Smooth muscle cell (in vitro differentiated cells): ENCODE results near the gene PAX5. TPM values are rescaled to one million over a fixed set of nuclear protein-coding genes. Genes with fewer than 3 reads are reported as not detected.

Source experiments
- DNase-seq: peaks from one replicate; lab custom pipeline; 2025; ENCODE audit not compliant: unreplicated experiment; lab: John Stamatoyannopoulos, UW
- H2AFZ ChIP-seq: fragments of 200-600 bp; sonication (generic); 2 replicates; pipeline ENCODE4 v1.6.0; 2016; ENCODE audit warnings: antibody characterized with exemption, low read depth, mild to moderate bottlenecking
- H3F3A ChIP-seq: fragments of 200-600 bp; sonication (generic); 2 replicates; pipeline ENCODE4 v1.6.0; 2017; ENCODE audit warnings: antibody characterized with exemption, low read depth
- H3K27ac ChIP-seq: fragments of 200-600 bp; sonication (generic); 2 replicates; pipeline ENCODE4 v1.5.1; 2016; ENCODE audit warnings: low read depth, mild to moderate bottlenecking
- H3K27me3 ChIP-seq: fragments of 200-600 bp; sonication (generic); 2 replicates; pipeline ENCODE4 v1.6.1; 2016; ENCODE audit warnings: low read depth, mild to moderate bottlenecking
- H3K36me3 ChIP-seq: fragments of 200-600 bp; sonication (generic); 2 replicates; pipeline ENCODE4 v1.5.1; 2016; ENCODE audit warnings: low read depth
- H3K4me1 ChIP-seq: fragments of 200-600 bp; sonication (generic); 2 replicates; pipeline ENCODE4 v1.5.1; 2016; ENCODE audit warnings: low read depth
- H3K4me2 ChIP-seq: fragments of 200-600 bp; sonication (generic); 2 replicates; pipeline ENCODE4 v1.6.0; 2016; ENCODE audit warnings: mild to moderate bottlenecking
- H3K4me3 ChIP-seq: fragments of 200-600 bp; sonication (generic); 2 replicates; pipeline ENCODE4 v1.5.1; 2016; ENCODE audit warnings: mild to moderate bottlenecking
- H3K79me2 ChIP-seq: fragments of 200-600 bp; sonication (generic); 2 replicates; pipeline ENCODE4 v1.6.0; 2016; ENCODE audit warnings: low read depth, mild to moderate bottlenecking
- H3K9ac ChIP-seq: fragments of 200-600 bp; sonication (generic); 2 replicates; pipeline ENCODE4 v1.6.0; 2016; ENCODE audit warnings: low read depth
- H3K9me3 ChIP-seq: fragments of 200-600 bp; sonication (generic); replicated peaks from 2 replicates; pipeline ENCODE4 v1.5.1; 2016; ENCODE audit warnings: low read depth
- H4K20me1 ChIP-seq: fragments of 200-600 bp; sonication (generic); 2 replicates; pipeline ENCODE4 v1.6.0; 2016; ENCODE audit warnings: low read depth
- CTCF ChIP-seq: fragments of 200-600 bp; sonication (generic); IDR thresholded peaks from 2 replicates; pipeline ENCODE4 v1.5.1; 2017; ENCODE audit warnings: borderline replicate concordance, mild to moderate bottlenecking, antibody characterized with exemption; ENCODE audit not compliant: insufficient read depth, poor library complexity, severe bottlenecking
- WGBS: methylation state at CpG from one replicate; pipeline ENCODE4 v1.1.7; 2016; ENCODE audit warnings: low lambda C conversion rate; 5-methylcytosine and 5-hydroxymethylcytosine counted together
- polyA plus RNA-seq: library from polyadenylated mRNA; unstranded; fragments of >200 nt; fragmentation: Nextera tagmentation; extraction: Ambion mirVana; gene quantifications from 2 replicates; pipeline ENCODE4 v1.2.1, GENCODE V29; 2016
- total RNA-seq: library from RNA; depleted of rRNA; stranded (reverse); fragments of >200 nt; gene quantifications from 2 replicates; pipeline ENCODE4 v1.2.3, GENCODE V29; 2014

PAX5 gene
- total and polyA plus RNA-seq, 2 experiments from 2014 or later: 0.09 TPM; not detected in 1

DNA sequence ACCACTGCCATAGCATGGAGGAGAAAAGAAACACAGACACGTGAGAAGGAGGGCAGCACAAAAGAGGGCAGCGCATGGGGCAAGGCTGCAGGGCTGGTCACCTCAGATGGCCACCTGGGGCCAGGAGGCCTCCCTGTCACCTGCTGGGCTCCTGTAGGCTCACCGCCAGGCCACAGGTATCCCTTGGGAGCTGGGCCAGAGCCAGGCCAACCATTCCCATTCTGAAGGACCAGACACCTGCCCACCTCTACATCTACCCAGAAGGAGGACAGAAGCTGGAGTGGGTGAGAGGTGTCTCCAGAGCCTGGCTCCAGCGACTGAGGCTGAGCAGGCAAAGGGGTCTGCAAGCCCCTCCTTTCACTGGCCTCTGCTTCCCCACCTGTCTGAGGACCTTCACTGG lies 103.1 kb downstream of the PAX5 start:
- no peak for DNase-seq
- no peak for TF ChIP-seq CTCF

DNA sequence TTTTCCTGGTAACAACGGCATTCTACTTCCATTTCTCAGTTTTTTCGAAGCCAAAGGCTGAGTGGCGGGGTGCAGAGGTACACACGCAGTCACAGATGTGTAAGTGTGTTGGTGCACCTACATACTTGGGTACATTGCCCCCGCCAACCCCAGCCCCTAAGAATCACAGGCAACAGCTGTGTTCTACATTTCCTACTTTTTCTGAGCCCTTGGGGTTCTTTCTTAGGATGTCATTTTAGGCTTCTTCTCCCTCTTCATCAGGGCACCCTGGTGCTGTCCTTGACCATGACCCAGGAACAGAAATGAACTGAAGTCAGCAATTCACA lies 104.8 kb downstream of the PAX5 start:
- WGBS: 95% methylated on average over 5 of the region's 5 CpGs
- H3K4me1 ChIP-seq: no peaks in the 10 kb centered on the region

More for the DNA sequence above, 103.1 kb downstream of the PAX5 start:
- no peaks in the 10 kb centered on the region for H3F3A ChIP-seq
- no peaks in the 10 kb centered on the region for H3K36me3 ChIP-seq
- no peak overlapping the region for H3K27ac ChIP-seq
- 92% methylated on average over 4 of the region's 4 CpGs for WGBS
- H3K79me2 ChIP-seq: no peaks in the 10 kb centered on the region
- no peaks in the 10 kb centered on the region for H3K4me1 ChIP-seq
- no peaks in the 10 kb centered on the region for H3K9me3 ChIP-seq
- H3K4me2 ChIP-seq: no peak overlapping the region
- H3K27me3 ChIP-seq: peaks cover 31% of the 10 kb centered on the region
- no peak overlapping the region for H2AFZ ChIP-seq
- H3K4me3 ChIP-seq: no peak overlapping the region
- no peaks in the 10 kb centered on the region for H4K20me1 ChIP-seq
- no peak overlapping the region for H3K9ac ChIP-seq

DNA sequence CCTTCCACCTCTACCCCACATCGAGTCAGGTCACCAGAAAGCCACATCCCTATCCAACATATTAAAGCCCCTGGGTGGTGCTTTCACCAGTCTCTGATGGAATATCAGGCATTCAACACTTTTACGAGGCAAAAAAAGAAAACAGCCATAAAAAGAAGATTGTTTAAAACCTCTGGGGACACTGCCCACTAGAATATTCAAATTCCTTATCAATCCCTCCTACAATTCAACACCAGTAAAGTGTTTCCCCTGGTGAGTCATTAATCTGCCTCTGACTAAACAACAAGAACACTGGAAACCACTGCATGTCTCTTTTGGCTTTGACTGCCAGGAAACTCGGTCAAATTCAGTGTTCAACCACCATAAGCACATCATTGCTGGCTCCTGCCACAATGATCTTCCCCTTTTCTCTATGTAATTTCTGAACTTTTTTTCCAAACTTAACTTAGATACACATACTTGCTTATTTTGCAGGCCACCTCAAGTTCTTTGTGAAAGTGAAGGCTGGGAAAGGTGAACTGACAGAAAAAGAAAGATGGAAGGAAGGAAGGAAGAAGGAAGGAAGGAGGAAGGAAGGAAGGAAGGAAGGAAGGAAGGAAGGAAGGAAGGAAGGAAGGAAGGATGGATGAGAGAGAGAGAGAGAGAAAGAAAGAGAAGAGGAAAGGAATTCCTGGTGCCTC lies 105.3 kb downstream of the PAX5 start:
- Histone ChIP-seq H3F3A (no peaks in the 10 kb centered on the region), H3K4me3 (no peak overlapping the region), H3K27me3 (peaks cover 25% of the 10 kb centered on the region), H2AFZ (no peak overlapping the region), H3K9me3 (no peaks in the 10 kb centered on the region), H3K79me2 (no peaks in the 10 kb centered on the region), H3K4me1 (no peaks in the 10 kb centered on the region), H3K4me2 (no peak overlapping the region), H3K27ac (no peak overlapping the region), H3K36me3 (no peaks in the 10 kb centered on the region), H3K9ac (no peak overlapping the region), H4K20me1 (no peaks in the 10 kb centered on the region)
- no peak for DNase-seq
- 21% methylated on average over 3 of the region's 3 CpGs for WGBS
- TF ChIP-seq CTCF: no peak

More for the DNA sequence above, 104.8 kb downstream of the PAX5 start:
- H3K79me2 ChIP-seq: no peaks in the 10 kb centered on the region
- H3K36me3 ChIP-seq: no peaks in the 10 kb centered on the region
- TF ChIP-seq CTCF: no peak
- no peaks in the 10 kb centered on the region for H4K20me1 ChIP-seq
- H3K9ac ChIP-seq: no peak overlapping the region
- no peak for DNase-seq
- no peak overlapping the region for H3K4me3 ChIP-seq
- no peak overlapping the region for H3K27ac ChIP-seq
- H3K4me2 ChIP-seq: no peak overlapping the region
- no peak overlapping the region for H2AFZ ChIP-seq
- no peaks in the 10 kb centered on the region for H3F3A ChIP-seq
- H3K27me3 ChIP-seq: peaks cover 25% of the 10 kb centered on the region
- H3K9me3 ChIP-seq: no peaks in the 10 kb centered on the region

GRCh38 chr9:36928210-36928609 lies 105.9 kb downstream of the PAX5 start:
- no peak for DNase-seq
- WGBS: 98% methylated on average over 2 of the region's 2 CpGs

More at GRCh38 chr9:36928210-36928609, 105.9 kb downstream of the PAX5 start:
- no peak for TF ChIP-seq CTCF
- Histone ChIP-seq H4K20me1 (no peaks in the 10 kb centered on the region), H3K79me2 (no peaks in the 10 kb centered on the region), H3K4me2 (no peak overlapping the region), H3F3A (no peaks in the 10 kb centered on the region), H2AFZ (no peak overlapping the region), H3K4me1 (no peaks in the 10 kb centered on the region), H3K9me3 (no peaks in the 10 kb centered on the region), H3K9ac (no peak overlapping the region), H3K36me3 (no peaks in the 10 kb centered on the region), H3K4me3 (no peak overlapping the region), H3K27me3 (peaks cover 25% of the 10 kb centered on the region), H3K27ac (no peak overlapping the region)
